WTC11 (cell line): ENCODE data around the gene GRAMD4. TPM values are rescaled to one million over a fixed set of nuclear protein-coding genes. Genes with fewer than 3 reads are reported as not detected.

Experiments
- ATAC-seq: fragments of 200-7000 bp; cut with Tn5 transposase; 2 replicates; pipeline ENCODE4 v1.10.0; 2021; ENCODE audit warnings: mild to moderate bottlenecking, moderate library complexity
- CTCF ChIA-PET: fragments of 300-600 bp; sonication (Branson Sonifier 250); formaldehyde crosslinking; loops from one replicate; lab custom pipeline; 2021; ENCODE audit warnings: antibody characterized with exemption; lab: Charles Lee
- POLR2A ChIA-PET: fragments of 350-600 bp; sonication (Branson Sonifier 250); formaldehyde crosslinking; loops from one replicate; lab custom pipeline; 2021; ENCODE audit warnings: antibody characterized with exemption; lab: Charles Lee
- DNase-seq: peaks from one replicate; pipeline ENCODE4 v3.0.0; 2021; ENCODE audit warnings: low spot score
- H3K27ac Mint-ChIP-seq: 2 replicates; pipeline ENCODE4 v1.8.0; 2021; ENCODE audit warnings: mixed read lengths
- H3K27me3 Mint-ChIP-seq: 2 replicates; pipeline ENCODE4 v1.8.0; 2021; ENCODE audit warnings: low read depth, mild to moderate bottlenecking, moderate library complexity, mixed read lengths
- H3K36me3 Mint-ChIP-seq: 2 replicates; pipeline ENCODE4 v1.8.0; 2021; ENCODE audit warnings: mixed read lengths
- H3K4me1 Mint-ChIP-seq: 2 replicates; pipeline ENCODE4 v1.8.0; 2022; ENCODE audit warnings: mixed read lengths
- H3K4me3 Mint-ChIP-seq: 2 replicates; pipeline ENCODE4 v1.8.0; 2021; ENCODE audit warnings: mild to moderate bottlenecking, moderate library complexity, mixed read lengths
- H3K9me3 Mint-ChIP-seq: 2 replicates; pipeline ENCODE4 v1.8.0; 2021; ENCODE audit warnings: mixed read lengths
- CBFB ChIP-seq: sonication (generic); formaldehyde crosslinking; IDR thresholded peaks from 2 replicates; pipeline ENCODE4 v1.8.1; 2022; ENCODE audit warnings: mild to moderate bottlenecking, low read depth, missing genetic modification reagents
- CREM ChIP-seq: sonication (generic); formaldehyde crosslinking; IDR thresholded peaks from 2 replicates; pipeline ENCODE4 v1.8.1; 2022; ENCODE audit warnings: mild to moderate bottlenecking, missing genetic modification reagents, moderate library complexity
- EMX1 ChIP-seq: fragments of 250-450 bp; sonication (Bioruptor Pico); IDR thresholded peaks from 2 replicates; pipeline ENCODE4 v1.8.0; 2021; ENCODE audit warnings: mild to moderate bottlenecking
- ESRRA ChIP-seq: sonication (generic); formaldehyde crosslinking; IDR thresholded peaks from 2 replicates; pipeline ENCODE4 v1.8.1; 2022; ENCODE audit warnings: mild to moderate bottlenecking, missing genetic modification reagents, borderline replicate concordance
- GRHL2 ChIP-seq: fragments of 250-450 bp; sonication (Bioruptor Pico); IDR thresholded peaks from 2 replicates; pipeline ENCODE4 v1.8.0; 2022; ENCODE audit warnings: mild to moderate bottlenecking, moderate library complexity; ENCODE audit not compliant: insufficient replicate concordance, severe bottlenecking
- NFATC4 ChIP-seq: fragments of 250-450 bp; sonication (Bioruptor Pico); IDR thresholded peaks from 2 replicates; pipeline ENCODE4 v1.9.0; 2021; ENCODE audit warnings: mild to moderate bottlenecking
- PRRX2 ChIP-seq: fragments of 250-450 bp; sonication (Bioruptor Pico); IDR thresholded peaks from 2 replicates; pipeline ENCODE4 v1.8.0; 2021; ENCODE audit warnings: mild to moderate bottlenecking
- RELA ChIP-seq: sonication (generic); formaldehyde crosslinking; IDR thresholded peaks from 2 replicates; pipeline ENCODE4 v1.8.1; 2022; ENCODE audit warnings: missing genetic modification reagents, mild to moderate bottlenecking, borderline replicate concordance
- SMAD3 ChIP-seq: sonication (generic); formaldehyde crosslinking; IDR thresholded peaks from 2 replicates; pipeline ENCODE4 v1.8.0; 2022; ENCODE audit warnings: missing genetic modification reagents, mild to moderate bottlenecking, borderline replicate concordance
- TCF7 ChIP-seq: sonication (generic); formaldehyde crosslinking; IDR thresholded peaks from 2 replicates; pipeline ENCODE4 v1.8.0; 2022; ENCODE audit warnings: mild to moderate bottlenecking, low read depth, missing genetic modification reagents, moderate library complexity
- ZBTB21 ChIP-seq: sonication (generic); formaldehyde crosslinking; IDR thresholded peaks from 2 replicates; pipeline ENCODE4 v1.8.1; 2023; ENCODE audit warnings: mild to moderate bottlenecking, missing genetic modification reagents, borderline replicate concordance
- ZNF138 ChIP-seq: sonication (generic); formaldehyde crosslinking; conservative IDR thresholded peaks from 2 replicates; pipeline ENCODE4 v1.8.1; 2022; ENCODE audit warnings: mild to moderate bottlenecking, moderate library complexity, missing genetic modification reagents
- ZNF232 ChIP-seq: sonication (generic); formaldehyde crosslinking; IDR thresholded peaks from 2 replicates; pipeline ENCODE4 v1.8.0; 2022; ENCODE audit warnings: mild to moderate bottlenecking, missing genetic modification reagents
- total RNA-seq: library from RNA; stranded (reverse); gene quantifications from 3 replicates; pipeline ENCODE4 v1.2.3, GENCODE V29; 2021
- TF ChIP-seq, protein P1 (sequence below): sonication (generic); formaldehyde crosslinking; IDR thresholded peaks from 2 replicates; pipeline ENCODE4 v1.8.0; 2022; ENCODE audit warnings: mild to moderate bottlenecking, missing genetic modification reagents
- TF ChIP-seq, protein P2 (sequence below): sonication (generic); formaldehyde crosslinking; IDR thresholded peaks from 2 replicates; pipeline ENCODE4 v1.8.0; 2022; ENCODE audit warnings: mild to moderate bottlenecking, missing genetic modification reagents
- TF ChIP-seq, protein P3 (sequence below): sonication (generic); formaldehyde crosslinking; IDR thresholded peaks from 2 replicates; pipeline ENCODE4 v1.8.0; 2022; ENCODE audit warnings: missing genetic modification reagents
- TF ChIP-seq, protein P4 (sequence below): sonication (generic); formaldehyde crosslinking; IDR thresholded peaks from 2 replicates; pipeline ENCODE4 v1.8.1; 2023; ENCODE audit warnings: mild to moderate bottlenecking, moderate library complexity, missing genetic modification reagents
- TF ChIP-seq, protein P5 (sequence below): sonication (generic); formaldehyde crosslinking; conservative IDR thresholded peaks from 2 replicates; pipeline ENCODE4 v1.8.1; 2022; ENCODE audit warnings: mild to moderate bottlenecking, missing genetic modification reagents
- TF ChIP-seq, protein P6 (sequence below): fragments of 250-450 bp; sonication (Bioruptor Pico); IDR thresholded peaks from 2 replicates; pipeline ENCODE4 v2.1.2; 2022; ENCODE audit warnings: mild to moderate bottlenecking, moderate library complexity

The GRAMD4 gene
- total RNA-seq, 1 experiment from 2014 or later = 41.0 TPM

DNA sequence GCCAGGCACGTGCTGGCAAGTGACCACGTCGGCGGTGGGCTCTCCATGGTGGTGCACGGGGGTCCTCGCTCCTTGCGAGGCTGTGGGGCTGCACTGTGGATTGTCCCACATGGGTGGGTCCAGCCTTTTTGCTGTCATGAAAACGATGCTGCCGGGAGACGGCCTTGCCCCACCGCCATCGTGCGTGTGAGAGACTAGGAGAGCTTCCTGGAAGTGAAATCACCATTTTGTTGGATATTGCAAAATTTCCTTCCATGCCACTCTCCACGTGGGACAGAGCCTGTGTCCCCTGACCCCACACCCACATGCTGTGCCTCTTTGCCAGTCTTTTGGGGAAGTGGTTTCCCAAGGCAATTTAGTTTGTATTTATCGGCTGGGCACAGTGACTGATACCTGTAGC is 18.2 kb upstream of the GRAMD4 start:
- TF ChIP-seq, protein P1, sequence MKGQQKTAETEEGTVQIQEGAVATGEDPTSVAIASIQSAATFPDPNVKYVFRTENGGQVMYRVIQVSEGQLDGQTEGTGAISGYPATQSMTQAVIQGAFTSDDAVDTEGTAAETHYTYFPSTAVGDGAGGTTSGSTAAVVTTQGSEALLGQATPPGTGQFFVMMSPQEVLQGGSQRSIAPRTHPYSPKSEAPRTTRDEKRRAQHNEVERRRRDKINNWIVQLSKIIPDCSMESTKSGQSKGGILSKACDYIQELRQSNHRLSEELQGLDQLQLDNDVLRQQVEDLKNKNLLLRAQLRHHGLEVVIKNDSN (CRISPR knock-in tag) = no peak
- Mint-ChIP-seq H3K27ac (peak overlapping the region; percentile 72), H3K9me3 (peaks cover 5% of the 10 kb centered on the region), H3K36me3 (peaks cover 7% of the 10 kb centered on the region), H3K4me3 (no peak overlapping the region), H3K27me3 (no peaks in the 10 kb centered on the region; the same call in 1 of the 2 replicates), H3K4me1 (peaks cover 11% of the 10 kb centered on the region)
- CTCF ChIA-PET = interaction anchor here (0.7 kb wide), 1 partner anchor 25 kb away, joined by 3 read pairs; no protein-coding TSS in a partner anchor
- ATAC-seq (no peak), DNase-seq (no peak)
- POLR2A ChIA-PET = no interaction called here

DNA sequence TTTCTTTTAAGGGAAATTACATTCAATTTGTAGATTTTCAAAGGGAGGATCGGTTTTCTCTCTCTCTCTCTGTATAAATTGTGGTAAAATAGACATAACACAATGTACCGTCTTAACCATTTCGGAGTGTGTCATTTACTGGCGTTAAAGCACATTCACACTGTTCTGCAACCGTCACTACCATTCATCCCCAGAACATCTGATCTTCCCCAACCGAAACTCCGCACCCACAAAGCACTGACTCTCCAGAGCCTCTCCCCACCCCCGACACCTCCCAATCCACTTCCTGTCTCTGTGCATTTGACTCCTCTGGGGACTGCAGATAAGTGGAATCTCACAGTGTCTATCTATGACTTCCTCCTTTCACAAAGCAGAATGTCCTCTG is 15.9 kb upstream of the GRAMD4 start:
- Mint-ChIP-seq H3K27ac (peak overlapping the region; percentile 86; the same call in 1 of the 2 replicates), H3K4me3 (no peak overlapping the region), H3K27me3 (no peaks in the 10 kb centered on the region; the same call in 1 of the 2 replicates), H3K36me3 (peaks cover 7% of the 10 kb centered on the region), H3K9me3 (peaks cover 5% of the 10 kb centered on the region), H3K4me1 (peaks cover 9% of the 10 kb centered on the region)
- ChIA-PET CTCF (no interaction called here), POLR2A (no interaction called here)
- TF ChIP-seq ZNF232 (no peak), PRRX2 (no peak), ZBTB21 (CRISPR knock-in tag) (no peak), TCF7 (no peak), CREM (CRISPR knock-in tag) (no peak), CBFB (no peak), RELA (CRISPR knock-in tag) (no peak), EMX1 (no peak), ESRRA (no peak), NFATC4 (no peak), GRHL2 (CRISPR knock-in tag) (no peak), ZNF138 (CRISPR knock-in tag) (no peak), SMAD3 (no peak)
- TF ChIP-seq, protein P2, sequence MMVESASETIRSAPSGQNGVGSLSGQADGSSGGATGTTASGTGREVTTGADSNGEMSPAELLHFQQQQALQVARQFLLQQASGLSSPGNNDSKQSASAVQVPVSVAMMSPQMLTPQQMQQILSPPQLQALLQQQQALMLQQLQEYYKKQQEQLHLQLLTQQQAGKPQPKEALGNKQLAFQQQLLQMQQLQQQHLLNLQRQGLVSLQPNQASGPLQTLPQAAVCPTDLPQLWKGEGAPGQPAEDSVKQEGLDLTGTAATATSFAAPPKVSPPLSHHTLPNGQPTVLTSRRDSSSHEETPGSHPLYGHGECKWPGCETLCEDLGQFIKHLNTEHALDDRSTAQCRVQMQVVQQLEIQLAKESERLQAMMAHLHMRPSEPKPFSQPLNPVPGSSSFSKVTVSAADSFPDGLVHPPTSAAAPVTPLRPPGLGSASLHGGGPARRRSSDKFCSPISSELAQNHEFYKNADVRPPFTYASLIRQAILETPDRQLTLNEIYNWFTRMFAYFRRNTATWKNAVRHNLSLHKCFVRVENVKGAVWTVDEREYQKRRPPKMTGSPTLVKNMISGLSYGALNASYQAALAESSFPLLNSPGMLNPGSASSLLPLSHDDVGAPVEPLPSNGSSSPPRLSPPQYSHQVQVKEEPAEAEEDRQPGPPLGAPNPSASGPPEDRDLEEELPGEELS (CRISPR knock-in tag) = no peak
- TF ChIP-seq, protein P3, sequence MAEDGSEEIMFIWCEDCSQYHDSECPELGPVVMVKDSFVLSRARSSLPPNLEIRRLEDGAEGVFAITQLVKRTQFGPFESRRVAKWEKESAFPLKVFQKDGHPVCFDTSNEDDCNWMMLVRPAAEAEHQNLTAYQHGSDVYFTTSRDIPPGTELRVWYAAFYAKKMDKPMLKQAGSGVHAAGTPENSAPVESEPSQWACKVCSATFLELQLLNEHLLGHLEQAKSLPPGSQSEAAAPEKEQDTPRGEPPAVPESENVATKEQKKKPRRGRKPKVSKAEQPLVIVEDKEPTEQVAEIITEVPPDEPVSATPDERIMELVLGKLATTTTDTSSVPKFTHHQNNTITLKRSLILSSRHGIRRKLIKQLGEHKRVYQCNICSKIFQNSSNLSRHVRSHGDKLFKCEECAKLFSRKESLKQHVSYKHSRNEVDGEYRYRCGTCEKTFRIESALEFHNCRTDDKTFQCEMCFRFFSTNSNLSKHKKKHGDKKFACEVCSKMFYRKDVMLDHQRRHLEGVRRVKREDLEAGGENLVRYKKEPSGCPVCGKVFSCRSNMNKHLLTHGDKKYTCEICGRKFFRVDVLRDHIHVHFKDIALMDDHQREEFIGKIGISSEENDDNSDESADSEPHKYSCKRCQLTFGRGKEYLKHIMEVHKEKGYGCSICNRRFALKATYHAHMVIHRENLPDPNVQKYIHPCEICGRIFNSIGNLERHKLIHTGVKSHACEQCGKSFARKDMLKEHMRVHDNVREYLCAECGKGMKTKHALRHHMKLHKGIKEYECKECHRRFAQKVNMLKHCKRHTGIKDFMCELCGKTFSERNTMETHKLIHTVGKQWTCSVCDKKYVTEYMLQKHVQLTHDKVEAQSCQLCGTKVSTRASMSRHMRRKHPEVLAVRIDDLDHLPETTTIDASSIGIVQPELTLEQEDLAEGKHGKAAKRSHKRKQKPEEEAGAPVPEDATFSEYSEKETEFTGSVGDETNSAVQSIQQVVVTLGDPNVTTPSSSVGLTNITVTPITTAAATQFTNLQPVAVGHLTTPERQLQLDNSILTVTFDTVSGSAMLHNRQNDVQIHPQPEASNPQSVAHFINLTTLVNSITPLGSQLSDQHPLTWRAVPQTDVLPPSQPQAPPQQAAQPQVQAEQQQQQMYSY (CRISPR knock-in tag) = no peak
- TF ChIP-seq, protein P4, sequence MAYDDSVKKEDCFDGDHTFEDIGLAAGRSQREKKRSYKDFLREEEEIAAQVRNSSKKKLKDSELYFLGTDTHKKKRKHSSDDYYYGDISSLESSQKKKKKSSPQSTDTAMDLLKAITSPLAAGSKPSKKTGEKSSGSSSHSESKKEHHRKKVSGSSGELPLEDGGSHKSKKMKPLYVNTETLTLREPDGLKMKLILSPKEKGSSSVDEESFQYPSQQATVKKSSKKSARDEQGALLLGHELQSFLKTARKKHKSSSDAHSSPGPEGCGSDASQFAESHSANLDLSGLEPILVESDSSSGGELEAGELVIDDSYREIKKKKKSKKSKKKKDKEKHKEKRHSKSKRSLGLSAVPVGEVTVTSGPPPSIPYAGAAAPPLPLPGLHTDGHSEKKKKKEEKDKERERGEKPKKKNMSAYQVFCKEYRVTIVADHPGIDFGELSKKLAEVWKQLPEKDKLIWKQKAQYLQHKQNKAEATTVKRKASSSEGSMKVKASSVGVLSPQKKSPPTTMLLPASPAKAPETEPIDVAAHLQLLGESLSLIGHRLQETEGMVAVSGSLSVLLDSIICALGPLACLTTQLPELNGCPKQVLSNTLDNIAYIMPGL = no peak
- TF ChIP-seq, protein P5, sequence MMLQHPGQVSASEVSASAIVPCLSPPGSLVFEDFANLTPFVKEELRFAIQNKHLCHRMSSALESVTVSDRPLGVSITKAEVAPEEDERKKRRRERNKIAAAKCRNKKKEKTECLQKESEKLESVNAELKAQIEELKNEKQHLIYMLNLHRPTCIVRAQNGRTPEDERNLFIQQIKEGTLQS = no peak
- TF ChIP-seq, protein P6, sequence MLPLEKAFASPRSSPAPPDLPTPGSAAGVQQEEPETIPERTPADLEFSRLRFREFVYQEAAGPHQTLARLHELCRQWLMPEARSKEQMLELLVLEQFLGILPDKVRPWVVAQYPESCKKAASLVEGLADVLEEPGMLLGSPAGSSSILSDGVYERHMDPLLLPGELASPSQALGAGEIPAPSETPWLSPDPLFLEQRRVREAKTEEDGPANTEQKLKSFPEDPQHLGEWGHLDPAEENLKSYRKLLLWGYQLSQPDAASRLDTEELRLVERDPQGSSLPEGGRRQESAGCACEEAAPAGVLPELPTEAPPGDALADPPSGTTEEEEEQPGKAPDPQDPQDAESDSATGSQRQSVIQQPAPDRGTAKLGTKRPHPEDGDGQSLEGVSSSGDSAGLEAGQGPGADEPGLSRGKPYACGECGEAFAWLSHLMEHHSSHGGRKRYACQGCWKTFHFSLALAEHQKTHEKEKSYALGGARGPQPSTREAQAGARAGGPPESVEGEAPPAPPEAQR (CRISPR knock-in tag) = no peak
- DNase-seq (no peak), ATAC-seq (peak; percentile 47; the same call in 1 of the 2 replicates)
